SK-N-SH treated with all-trans-retinoic acid at 6 μM for 48 hours (cell line): ENCODE measurements around the gene HNF4A.

Experiments
- ATAC-seq: fragments of 200-7000 bp; cut with Tn5 transposase; 3 replicates; pipeline ENCODE4 v1.9.1; 2020; ENCODE audit warnings: mild to moderate bottlenecking, moderate library complexity
- ARNTL ChIP-seq: fragments of 450-650 bp; formaldehyde crosslinking; IDR thresholded peaks from 2 replicates; pipeline ENCODE4 v1.5.0; 2020; ENCODE audit warnings: low read depth, mild to moderate bottlenecking, moderate library complexity, borderline replicate concordance
- BACH2 ChIP-seq: fragments of 250-450 bp; sonication (Bioruptor Pico); IDR thresholded peaks from 2 replicates; pipeline ENCODE4 v1.9.0; 2021; ENCODE audit warnings: mild to moderate bottlenecking, borderline replicate concordance
- CREB5 ChIP-seq: fragments of 250-450 bp; sonication (Bioruptor Pico); IDR thresholded peaks from 2 replicates; pipeline ENCODE4 v1.5.1; 2020; ENCODE audit warnings: low read depth, mild to moderate bottlenecking, moderate library complexity
- CSDC2 ChIP-seq: fragments of 250-450 bp; sonication (Bioruptor Pico); IDR thresholded peaks from 2 replicates; pipeline ENCODE4 v1.5.0; 2020; ENCODE audit warnings: mild to moderate bottlenecking, moderate library complexity
- CSRNP3 ChIP-seq: fragments of 250-450 bp; sonication (Bioruptor Pico); IDR thresholded peaks from 2 replicates; pipeline ENCODE4 v1.5.1; 2021; ENCODE audit warnings: mild to moderate bottlenecking, moderate library complexity
- ESRRG ChIP-seq: fragments of 250-450 bp; sonication (Bioruptor Pico); IDR thresholded peaks from 2 replicates; pipeline ENCODE4 v1.6.1; 2021; ENCODE audit warnings: mild to moderate bottlenecking
- ISL1 ChIP-seq: fragments of 250-450 bp; sonication (Bioruptor Pico); IDR thresholded peaks from 2 replicates; pipeline ENCODE4 v2.1.2; 2022; ENCODE audit warnings: mild to moderate bottlenecking, moderate library complexity
- OSR1 ChIP-seq: fragments of 250-450 bp; sonication (Bioruptor Pico); IDR thresholded peaks from 2 replicates; pipeline ENCODE4 v1.8.0; 2022; ENCODE audit warnings: moderate library complexity, mild to moderate bottlenecking, inconsistent platforms
- POU6F1 ChIP-seq: fragments of 250-450 bp; sonication (Bioruptor Pico); IDR thresholded peaks from 2 replicates; pipeline ENCODE4 v1.8.0; 2021; ENCODE audit warnings: low read depth, mild to moderate bottlenecking, moderate library complexity, borderline replicate concordance
- PPARA ChIP-seq: fragments of 250-450 bp; sonication (Bioruptor Pico); IDR thresholded peaks from 2 replicates; pipeline ENCODE4 v1.5.0; 2020; ENCODE audit warnings: mild to moderate bottlenecking, borderline replicate concordance
- RARB ChIP-seq: fragments of 250-450 bp; sonication (Bioruptor Pico); IDR thresholded peaks from 2 replicates; pipeline ENCODE4 v1.8.0; 2021; ENCODE audit warnings: mild to moderate bottlenecking, moderate library complexity
- SNAI2 ChIP-seq: fragments of 250-450 bp; sonication (Bioruptor Pico); IDR thresholded peaks from 2 replicates; pipeline ENCODE4 v1.5.0; 2020; ENCODE audit warnings: mild to moderate bottlenecking, moderate library complexity
- TCF4 ChIP-seq: fragments of 250-450 bp; sonication (Bioruptor Pico); IDR thresholded peaks from 2 replicates; pipeline ENCODE4 v1.8.0; 2021; ENCODE audit warnings: mild to moderate bottlenecking, moderate library complexity, borderline replicate concordance
- TOX ChIP-seq: fragments of 250-450 bp; sonication (Bioruptor Pico); IDR thresholded peaks from 2 replicates; pipeline ENCODE4 v1.8.0; 2021; ENCODE audit warnings: mild to moderate bottlenecking, moderate library complexity, borderline replicate concordance
- TSHZ2 ChIP-seq: fragments of 250-450 bp; sonication (Bioruptor Pico); IDR thresholded peaks from 2 replicates; pipeline ENCODE4 v1.5.0; 2020; ENCODE audit warnings: mild to moderate bottlenecking, moderate library complexity
- ZC3H10 ChIP-seq: fragments of 250-450 bp; sonication (Bioruptor Pico); IDR thresholded peaks from 2 replicates; pipeline ENCODE4 v1.5.1; 2021; ENCODE audit warnings: mild to moderate bottlenecking, moderate library complexity
- ZFP3 ChIP-seq: fragments of 250-450 bp; sonication (Bioruptor Pico); IDR thresholded peaks from 2 replicates; pipeline ENCODE4 v1.5.0; 2020; ENCODE audit warnings: mild to moderate bottlenecking, moderate library complexity
- ZFP30 ChIP-seq: fragments of 450-650 bp; formaldehyde crosslinking; IDR thresholded peaks from 2 replicates; pipeline ENCODE4 v1.5.0; 2022; ENCODE audit warnings: mild to moderate bottlenecking, moderate library complexity
- ZNF565 ChIP-seq: fragments of 450-650 bp; formaldehyde crosslinking; conservative IDR thresholded peaks from 2 replicates; pipeline ENCODE4 v1.5.0; 2020; ENCODE audit warnings: low read depth, mild to moderate bottlenecking, moderate library complexity
- ZNF70 ChIP-seq: fragments of 450-650 bp; formaldehyde crosslinking; IDR thresholded peaks from 2 replicates; pipeline ENCODE4 v1.5.0; 2020; ENCODE audit warnings: mild to moderate bottlenecking, moderate library complexity
- ZNF8 ChIP-seq: fragments of 450-650 bp; formaldehyde crosslinking; IDR thresholded peaks from 2 replicates; pipeline ENCODE4 v1.5.0; 2020; ENCODE audit warnings: mild to moderate bottlenecking, moderate library complexity
- TF ChIP-seq, protein P1 (sequence below): fragments of 250-450 bp; sonication (Bioruptor Pico); IDR thresholded peaks from 2 replicates; pipeline ENCODE4 v1.8.0; 2020; ENCODE audit warnings: mild to moderate bottlenecking, moderate library complexity, borderline replicate concordance

HNF4A gene

DNA sequence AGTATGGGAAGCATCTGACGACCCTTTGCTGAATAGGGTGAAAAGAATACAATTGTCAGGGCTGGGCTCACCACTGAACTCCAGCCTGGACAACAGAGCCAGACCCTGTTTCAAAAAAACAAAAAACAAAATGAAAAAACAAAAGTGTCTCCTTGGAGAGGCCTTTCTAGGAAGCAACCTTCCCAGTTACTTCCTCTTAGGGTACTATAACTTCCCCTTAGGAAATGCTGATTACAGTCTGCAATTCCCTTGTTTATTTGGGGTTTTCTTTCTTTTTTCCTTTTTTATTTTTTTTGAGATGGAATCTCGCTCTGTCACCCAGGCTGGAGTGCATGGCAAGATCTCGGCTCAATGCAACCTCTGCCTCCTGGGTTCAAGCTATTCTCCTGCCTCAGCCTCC lies 99.6 kb downstream of the HNF4A start:
- ATAC-seq = no peak
- TF ChIP-seq ESRRG (CRISPR knock-in tag) (no peak), ZNF565 (CRISPR knock-in tag) (no peak), SNAI2 (CRISPR knock-in tag) (no peak), PPARA (CRISPR knock-in tag) (no peak), TOX (CRISPR knock-in tag) (no peak), ZFP30 (CRISPR knock-in tag) (no peak), ZFP3 (CRISPR knock-in tag) (no peak), TSHZ2 (no peak), RARB (no peak), ZNF8 (CRISPR knock-in tag) (no peak), CREB5 (no peak), BACH2 (no peak), POU6F1 (CRISPR knock-in tag) (no peak), CSDC2 (CRISPR knock-in tag) (no peak), ZNF70 (CRISPR knock-in tag) (no peak), OSR1 (CRISPR knock-in tag) (no peak), ISL1 (CRISPR knock-in tag) (no peak), TCF4 (no peak)
- TF ChIP-seq, protein P1, sequence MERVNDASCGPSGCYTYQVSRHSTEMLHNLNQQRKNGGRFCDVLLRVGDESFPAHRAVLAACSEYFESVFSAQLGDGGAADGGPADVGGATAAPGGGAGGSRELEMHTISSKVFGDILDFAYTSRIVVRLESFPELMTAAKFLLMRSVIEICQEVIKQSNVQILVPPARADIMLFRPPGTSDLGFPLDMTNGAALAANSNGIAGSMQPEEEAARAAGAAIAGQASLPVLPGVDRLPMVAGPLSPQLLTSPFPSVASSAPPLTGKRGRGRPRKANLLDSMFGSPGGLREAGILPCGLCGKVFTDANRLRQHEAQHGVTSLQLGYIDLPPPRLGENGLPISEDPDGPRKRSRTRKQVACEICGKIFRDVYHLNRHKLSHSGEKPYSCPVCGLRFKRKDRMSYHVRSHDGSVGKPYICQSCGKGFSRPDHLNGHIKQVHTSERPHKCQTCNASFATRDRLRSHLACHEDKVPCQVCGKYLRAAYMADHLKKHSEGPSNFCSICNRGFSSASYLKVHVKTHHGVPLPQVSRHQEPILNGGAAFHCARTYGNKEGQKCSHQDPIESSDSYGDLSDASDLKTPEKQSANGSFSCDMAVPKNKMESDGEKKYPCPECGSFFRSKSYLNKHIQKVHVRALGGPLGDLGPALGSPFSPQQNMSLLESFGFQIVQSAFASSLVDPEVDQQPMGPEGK = no peak
- TF ChIP-seq, all 23 proteins: peak for 0

DNA sequence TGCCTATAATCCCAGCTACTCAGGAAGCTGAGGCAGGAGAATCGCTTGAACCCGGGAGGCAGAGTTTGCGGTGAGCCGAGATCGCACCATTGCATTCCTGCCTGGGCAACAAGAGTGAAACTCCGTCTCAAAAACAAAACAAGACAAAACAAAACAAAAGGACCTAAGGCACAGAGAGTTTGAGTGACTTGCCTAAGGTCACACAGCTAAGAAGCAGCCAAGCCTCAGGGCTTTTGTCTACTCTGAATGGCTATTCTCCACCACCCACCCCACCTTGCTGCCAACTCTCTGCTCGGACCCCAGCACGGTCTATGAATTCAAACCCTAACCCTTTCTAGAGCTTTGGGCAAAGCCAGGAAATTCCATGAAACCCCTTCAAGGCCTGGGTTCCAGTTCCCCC lies 101.1 kb downstream of the HNF4A start:
- TF ChIP-seq ZNF70 (CRISPR knock-in tag) (no peak), ARNTL (no peak), ZFP3 (CRISPR knock-in tag) (no peak), CSRNP3 (no peak), CREB5 (no peak), ZC3H10 (CRISPR knock-in tag) (no peak), ZNF565 (CRISPR knock-in tag) (no peak), ZNF8 (CRISPR knock-in tag) (no peak), ZFP30 (CRISPR knock-in tag) (no peak), SNAI2 (CRISPR knock-in tag) (no peak), ESRRG (CRISPR knock-in tag) (no peak), RARB (no peak)
- TF ChIP-seq, protein P1 = no peak
- TF ChIP-seq, all 23 proteins: peak for 0
- ATAC-seq = no peak
